ENCODE measurements around the gene LRFN2. TPM values are rescaled to one million over a fixed set of nuclear protein-coding genes. Genes with fewer than 3 reads are reported as not detected.

Gene LRFN2
- total RNA-seq, 1 donor from 2014 or later = not detected

GRCh38 chr6:40539853-40540252 is 47.3 kb downstream of the LRFN2 start:
- DNase-seq (ENCODE audit: low spot score in 2 of 2) = no peak
- no peaks in the 10 kb centered on the region for H3K27me3 ChIP-seq
- H3K4me3 ChIP-seq = no peak overlapping the region
- no peaks in the 10 kb centered on the region for H3K36me3 ChIP-seq
- H3K9me3 ChIP-seq = no peaks in the 10 kb centered on the region
- intact Hi-C loops (cut with DNase I) = no loop called here
- TF ChIP-seq CTCF (IDR thresholded peaks at IDR 0.05) = no peak
- no peak overlapping the region for H3K27ac ChIP-seq
- no peaks in the 10 kb centered on the region for H3K4me1 ChIP-seq

- H3K27ac ChIP-seq = no peak overlapping the region
- no peak for TF ChIP-seq CTCF (IDR thresholded peaks at IDR 0.05)
- DNase-seq (ENCODE audit: low spot score in 2 of 2) = no peak
- H3K36me3 ChIP-seq = no peaks in the 10 kb centered on the region
- intact Hi-C loops (cut with DNase I) = no loop called here
- H3K9me3 ChIP-seq = no peaks in the 10 kb centered on the region
- H3K27me3 ChIP-seq = no peaks in the 10 kb centered on the region
- no peaks in the 10 kb centered on the region for H3K4me1 ChIP-seq
- no peak overlapping the region for H3K4me3 ChIP-seq
These were observed 48.6 kb downstream of the LRFN2 start for GRCh38 chr6:40538556-40538955.

GRCh38 chr6:40537446-40537845 is 49.7 kb downstream of the LRFN2 start:
- intact Hi-C loops (cut with DNase I) = no loop called here
- no peaks in the 10 kb centered on the region for H3K27me3 ChIP-seq
- H3K36me3 ChIP-seq = no peaks in the 10 kb centered on the region
- no peak for TF ChIP-seq CTCF (IDR thresholded peaks at IDR 0.05)
- no peak for DNase-seq (ENCODE audit: low spot score in 2 of 2)
- H3K4me1 ChIP-seq = no peaks in the 10 kb centered on the region
- H3K9me3 ChIP-seq = no peaks in the 10 kb centered on the region
- no peak overlapping the region for H3K4me3 ChIP-seq
- H3K27ac ChIP-seq = no peak overlapping the region

GRCh38 chr6:40536442-40536841 is 50.7 kb downstream of the LRFN2 start:
- no peak for DNase-seq (ENCODE audit: low spot score in 2 of 2)
- TF ChIP-seq CTCF (IDR thresholded peaks at IDR 0.05) = no peak
- no peak overlapping the region for H3K27ac ChIP-seq

GRCh38 chr6:40535819-40536380 is 51.3 kb downstream of the LRFN2 start:
- intact Hi-C loops (cut with DNase I) = no loop called here
- no peaks in the 10 kb centered on the region for H3K27me3 ChIP-seq
- H3K36me3 ChIP-seq = no peaks in the 10 kb centered on the region
- no peaks in the 10 kb centered on the region for H3K4me1 ChIP-seq
- H3K9me3 ChIP-seq = no peaks in the 10 kb centered on the region
- TF ChIP-seq CTCF (IDR thresholded peaks at IDR 0.05) = no peak
- H3K27ac ChIP-seq = no peak overlapping the region
- no peak for DNase-seq (ENCODE audit: low spot score in 2 of 2)
- no peak overlapping the region for H3K4me3 ChIP-seq

More at GRCh38 chr6:40536442-40536841, 50.7 kb downstream of the LRFN2 start:
- Histone ChIP-seq H3K4me1 (no peaks in the 10 kb centered on the region), H3K36me3 (no peaks in the 10 kb centered on the region), H3K9me3 (no peaks in the 10 kb centered on the region), H3K4me3 (no peak overlapping the region), H3K27me3 (no peaks in the 10 kb centered on the region)
- intact Hi-C loops (cut with DNase I) = no loop called here

All from ascending aorta (tissue), 2 donors.